Measurements from ENCODE around the gene ANKRD9. TPM values are rescaled to one million over a fixed set of nuclear protein-coding genes. Genes with fewer than 3 reads are reported as not detected.
A peak's percentile ranks its signal among the peaks of the same experiment; 100 is the strongest.
"Not testable (repeated sequence)": the region's sequence is repeated elsewhere in the genome, so short reads cannot be mapped to it uniquely, and the experiment has no call there.

ANKRD9 gene
- total RNA-seq, 5 donors from 2014 or later (not counting 1 experiment from before 2014, with no cell fraction given) = 1.9 to 3.2 (median 2.4) TPM

GRCh38 chr14:102519709-102520108, 10.1 kb upstream of the ANKRD9 start:
- H3K27me3 Mint-ChIP-seq; H3K9me3 ChIP-seq; H3K4me3 Mint-ChIP-seq; H3K9me3 Mint-ChIP-seq; H3K36me3 ChIP-seq (ENCODE audit: control insufficient read depth in 2 of 2, extremely low read depth in 1 of 2, insufficient read depth in 1 of 2, low read length in 1 of 2); H3K36me3 Mint-ChIP-seq; POLR2A ChIA-PET; H3K27ac Mint-ChIP-seq; H3K27ac ChIP-seq (ENCODE audit: low read length); ATAC-seq (replicated peaks in 1 of 4); H3K4me3 ChIP-seq (ENCODE audit: control insufficient read depth in 1 of 2, extremely low read depth in 1 of 2, low read length in 1 of 2); DNase-seq: not testable (repeated sequence)
- H3K4me1 ChIP-seq (ENCODE audit: control insufficient read depth in 1 of 2, extremely low read depth in 1 of 2, insufficient read depth in 2 of 2, low read length in 2 of 2) = peaks cover 5 to 33% of the 10 kb centered on the region in 2 experiments
- CTCF ChIA-PET = interaction anchor here in 1 of 2 donors (0.7 kb wide), 1 partner anchor 88 kb away, joined by 3 read pairs; no protein-coding TSS in a partner anchor
- H3K27me3 ChIP-seq (replicated peaks in 1 of 2; ENCODE audit: control insufficient read depth in 2 of 2, extremely low read depth in 1 of 2, insufficient read depth in 2 of 2, low read length in 1 of 2) = peaks cover 2 to 21% of the 10 kb centered on the region in 2 experiments
- H3K4me1 Mint-ChIP-seq = peaks cover 18 to 24% (median 22%) of the 10 kb centered on the region in 3 donors
- 87% methylated on average over 4 of the region's 5 CpGs for WGBS (ENCODE audit: insufficient coverage)

- Histone ChIP-seq H3K27ac (ENCODE audit: low read length) (no peak overlapping the region), H3K36me3 (ENCODE audit: control insufficient read depth in 2 of 2, extremely low read depth in 1 of 2, insufficient read depth in 1 of 2, low read length in 1 of 2) (no peaks in the 10 kb centered on the region), H3K4me3 (ENCODE audit: control insufficient read depth in 1 of 2, extremely low read depth in 1 of 2, low read length in 1 of 2) (no peak overlapping the region), H3K27me3 (replicated peaks in 1 of 2; ENCODE audit: control insufficient read depth in 2 of 2, extremely low read depth in 1 of 2, insufficient read depth in 2 of 2, low read length in 1 of 2) (peaks cover 2 to 26% of the 10 kb centered on the region in 2 experiments), H3K9me3 (no peaks in the 10 kb centered on the region), H3K4me1 (ENCODE audit: control insufficient read depth in 1 of 2, extremely low read depth in 1 of 2, insufficient read depth in 2 of 2, low read length in 2 of 2) (peaks cover 0 to 17% of the 10 kb centered on the region in 2 experiments)
- Mint-ChIP-seq H3K27me3 (peaks cover 0 to 15% of the 10 kb centered on the region in 2 donors), H3K36me3 (no peaks in the 10 kb centered on the region), H3K4me3 (peak overlapping the region; percentile 65 to 75 (median 74)), H3K27ac (no peak overlapping the region), H3K9me3 (no peaks in the 10 kb centered on the region), H3K4me1 (peaks cover 6 to 11% (median 10%) of the 10 kb centered on the region in 3 donors)
- no peak for ATAC-seq (replicated peaks in 1 of 4)
- DNase-seq = no peak
- ChIA-PET CTCF (interaction anchor here (0.7 to 1.2 kb wide), 5 partner anchors 9 to 87 kb away, joined by 3 to 7 read pairs (median 3); no protein-coding TSS in a partner anchor), POLR2A (no interaction called here)
- WGBS (ENCODE audit: insufficient coverage) = 86% methylated on average over 6 of the region's 8 CpGs
These were observed 8.6 kb upstream of the ANKRD9 start for GRCh38 chr14:102518063-102518648.

GRCh38 chr14:102517392-102518062, 8.0 kb upstream of the ANKRD9 start:
- no peaks in the 10 kb centered on the region for H3K9me3 Mint-ChIP-seq
- peaks cover 0 to 15% of the 10 kb centered on the region in 2 donors for H3K27me3 Mint-ChIP-seq
- H3K27me3 ChIP-seq (replicated peaks in 1 of 2; ENCODE audit: control insufficient read depth in 2 of 2, extremely low read depth in 1 of 2, insufficient read depth in 2 of 2, low read length in 1 of 2) = peaks cover 2 to 26% of the 10 kb centered on the region in 2 experiments
- CTCF ChIA-PET = interaction anchor here (0.8 to 1.2 kb wide), 3 partner anchors 11 to 87 kb away, joined by 3 to 7 read pairs (median 6); no protein-coding TSS in a partner anchor
- peak overlapping the region; percentile 24 to 52 for H3K4me3 ChIP-seq (ENCODE audit: control insufficient read depth in 1 of 2, extremely low read depth in 1 of 2, low read length in 1 of 2)
- DNase-seq = peak in 1 of 35 experiments; percentile 23
- H3K27ac ChIP-seq (ENCODE audit: low read length) = no peak overlapping the region
- peaks cover 0 to 11% of the 10 kb centered on the region in 2 experiments for H3K4me1 ChIP-seq (ENCODE audit: control insufficient read depth in 1 of 2, extremely low read depth in 1 of 2, insufficient read depth in 2 of 2, low read length in 2 of 2)
- peak in 3 of 4 experiments; percentile 15 to 35 (median 26) for ATAC-seq (replicated peaks in 1 of 4)
- H3K4me3 Mint-ChIP-seq = peak overlapping the region; percentile 65 to 75 (median 74)
- peaks cover 3 to 5% (median 5%) of the 10 kb centered on the region in 3 donors for H3K4me1 Mint-ChIP-seq
- H3K9me3 ChIP-seq = no peaks in the 10 kb centered on the region
- WGBS (ENCODE audit: insufficient coverage) = 31% methylated on average over 37 of the region's 37 CpGs
- no peaks in the 10 kb centered on the region for H3K36me3 ChIP-seq (ENCODE audit: control insufficient read depth in 2 of 2, extremely low read depth in 1 of 2, insufficient read depth in 1 of 2, low read length in 1 of 2)
- no peaks in the 10 kb centered on the region for H3K36me3 Mint-ChIP-seq
- H3K27ac Mint-ChIP-seq = no peak overlapping the region
- POLR2A ChIA-PET = no interaction called here

GRCh38 chr14:102516531-102517391, 7.2 kb upstream of the ANKRD9 start:
- 2% methylated on average over 95 of the region's 95 CpGs for WGBS (ENCODE audit: insufficient coverage)
- H3K4me3 ChIP-seq (ENCODE audit: control insufficient read depth in 1 of 2, extremely low read depth in 1 of 2, low read length in 1 of 2) = peak overlapping the region; percentile 47 to 52
- Mint-ChIP-seq H3K36me3 (no peaks in the 10 kb centered on the region), H3K27me3 (peaks cover 0 to 15% of the 10 kb centered on the region in 2 donors), H3K4me1 (peaks cover 3 to 5% (median 5%) of the 10 kb centered on the region in 3 donors), H3K9me3 (no peaks in the 10 kb centered on the region), H3K4me3 (peak overlapping the region; percentile 66 to 83 (median 81)), H3K27ac (no peak overlapping the region)
- CTCF ChIA-PET = interaction anchor here (1.0 to 2.4 kb wide), 3 partner anchors 8 to 109 kb away, joined by 3 to 11 read pairs (median 3); no protein-coding TSS in a partner anchor
- no peak overlapping the region for H3K27ac ChIP-seq (ENCODE audit: low read length)
- peaks cover 2 to 26% of the 10 kb centered on the region in 2 experiments for H3K27me3 ChIP-seq (replicated peaks in 1 of 2; ENCODE audit: control insufficient read depth in 2 of 2, extremely low read depth in 1 of 2, insufficient read depth in 2 of 2, low read length in 1 of 2)
- no peaks in the 10 kb centered on the region for H3K9me3 ChIP-seq
- ATAC-seq (replicated peaks in 1 of 4) (peak; percentile 85 to 88 (median 87)), DNase-seq (peak in 26 of 35 experiments; percentile 25 to 77 (median 48))
- POLR2A ChIA-PET = no interaction called here
- H3K4me1 ChIP-seq (ENCODE audit: control insufficient read depth in 1 of 2, extremely low read depth in 1 of 2, insufficient read depth in 2 of 2, low read length in 2 of 2) = peaks cover 0 to 10% of the 10 kb centered on the region in 2 experiments
- H3K36me3 ChIP-seq (ENCODE audit: control insufficient read depth in 2 of 2, extremely low read depth in 1 of 2, insufficient read depth in 1 of 2, low read length in 1 of 2) = no peaks in the 10 kb centered on the region

GRCh38 chr14:102514987-102515733, 5.6 kb upstream of the ANKRD9 start:
- H3K36me3 ChIP-seq (ENCODE audit: control insufficient read depth in 2 of 2, extremely low read depth in 1 of 2, insufficient read depth in 1 of 2, low read length in 1 of 2) = no peaks in the 10 kb centered on the region
- H3K36me3 Mint-ChIP-seq = no peaks in the 10 kb centered on the region
- 86% methylated on average over 10 of the region's 12 CpGs for WGBS (ENCODE audit: insufficient coverage)

More at GRCh38 chr14:102514987-102515733, 5.6 kb upstream of the ANKRD9 start:
- ATAC-seq (replicated peaks in 1 of 4) (no peak), DNase-seq (no peak)
- Mint-ChIP-seq H3K4me3 (peak overlapping the region in 1 of 3 donors; percentile 35), H3K4me1 (peaks cover 15 to 17% (median 16%) of the 10 kb centered on the region in 3 donors), H3K27me3 (peaks cover 0 to 15% of the 10 kb centered on the region in 2 donors), H3K27ac (no peak overlapping the region), H3K9me3 (no peaks in the 10 kb centered on the region)
- no peak overlapping the region for H3K27ac ChIP-seq (ENCODE audit: low read length)
- no peak overlapping the region for H3K4me3 ChIP-seq (ENCODE audit: control insufficient read depth in 1 of 2, extremely low read depth in 1 of 2, low read length in 1 of 2)
- H3K27me3 ChIP-seq (replicated peaks in 1 of 2; ENCODE audit: control insufficient read depth in 2 of 2, extremely low read depth in 1 of 2, insufficient read depth in 2 of 2, low read length in 1 of 2) = peaks cover 2 to 26% of the 10 kb centered on the region in 2 experiments
- peaks cover 6 to 25% of the 10 kb centered on the region in 2 experiments for H3K4me1 ChIP-seq (ENCODE audit: control insufficient read depth in 1 of 2, extremely low read depth in 1 of 2, insufficient read depth in 2 of 2, low read length in 2 of 2)
- ChIA-PET CTCF (interaction anchor here (0.6 to 2.4 kb wide), 5 partner anchors 9 to 555 kb away, joined by 3 to 11 read pairs (median 3); no protein-coding TSS in a partner anchor), POLR2A (interaction anchor here in 1 of 2 donors (0.6 kb wide), 1 partner anchor 165 kb away, joined by 4 read pairs; no protein-coding TSS in a partner anchor)
- H3K9me3 ChIP-seq = no peaks in the 10 kb centered on the region

All from T-cell (primary cell).